KMS-11 (cell line): ENCODE results near the gene AUTS2.

ENCODE experiments used
- H2AFZ ChIP-seq: fragments of 200-600 bp; sonication (generic); 2 replicates; pipeline ENCODE4 v1.6.1; 2016; ENCODE audit warnings: antibody characterized with exemption, mixed run types, low read depth
- H3K27ac ChIP-seq: fragments of 200-600 bp; sonication (generic); 2 replicates; pipeline ENCODE4 v1.6.1; 2016; ENCODE audit warnings: mild to moderate bottlenecking, mixed run types
- H3K27me3 ChIP-seq: fragments of 200-600 bp; sonication (generic); 2 replicates; pipeline ENCODE4 v1.6.1; 2017; ENCODE audit warnings: mild to moderate bottlenecking, low read depth, mixed run types, moderate library complexity; ENCODE audit not compliant: insufficient read depth
- H3K36me3 ChIP-seq: fragments of 200-600 bp; sonication (generic); 2 replicates; pipeline ENCODE4 v1.6.1; 2017; ENCODE audit warnings: mild to moderate bottlenecking, mixed run types; ENCODE audit not compliant: insufficient read depth
- H3K4me1 ChIP-seq: fragments of 200-600 bp; sonication (generic); 2 replicates; pipeline ENCODE4 v1.6.1; 2016; ENCODE audit warnings: mild to moderate bottlenecking, low read depth, mixed run types; ENCODE audit not compliant: poor library complexity, severe bottlenecking
- H3K4me2 ChIP-seq: fragments of 200-600 bp; sonication (generic); 2 replicates; pipeline ENCODE4 v1.7.0; 2016; ENCODE audit warnings: mild to moderate bottlenecking, mixed run types
- H3K4me3 ChIP-seq: fragments of 200-600 bp; sonication (generic); IDR thresholded peaks from 2 replicates; pipeline ENCODE4 v1.6.1; 2017; ENCODE audit warnings: low read depth, low read length, mixed read lengths; ENCODE audit not compliant: insufficient read depth
- H3K79me2 ChIP-seq: fragments of 200-600 bp; sonication (generic); 2 replicates; pipeline ENCODE4 v1.6.1; 2016; ENCODE audit warnings: low read depth, mixed run types; ENCODE audit not compliant: insufficient read depth
- H3K9ac ChIP-seq: fragments of 200-600 bp; sonication (generic); 2 replicates; pipeline ENCODE4 v1.6.1; 2016; ENCODE audit warnings: mild to moderate bottlenecking, mixed run types
- H4K20me1 ChIP-seq: fragments of 200-600 bp; sonication (generic); 2 replicates; pipeline ENCODE4 v1.6.1; 2016; ENCODE audit warnings: mild to moderate bottlenecking, mixed run types; ENCODE audit not compliant: insufficient read depth
- TF ChIP-seq, protein P1 (sequence below): fragments of 200-600 bp; sonication (generic); conservative IDR thresholded peaks from 2 replicates; pipeline ENCODE4 v1.6.1; 2017; ENCODE audit warnings: low read depth, mild to moderate bottlenecking, antibody characterized with exemption, low read length, moderate library complexity, mixed read lengths

Gene AUTS2

DNA sequence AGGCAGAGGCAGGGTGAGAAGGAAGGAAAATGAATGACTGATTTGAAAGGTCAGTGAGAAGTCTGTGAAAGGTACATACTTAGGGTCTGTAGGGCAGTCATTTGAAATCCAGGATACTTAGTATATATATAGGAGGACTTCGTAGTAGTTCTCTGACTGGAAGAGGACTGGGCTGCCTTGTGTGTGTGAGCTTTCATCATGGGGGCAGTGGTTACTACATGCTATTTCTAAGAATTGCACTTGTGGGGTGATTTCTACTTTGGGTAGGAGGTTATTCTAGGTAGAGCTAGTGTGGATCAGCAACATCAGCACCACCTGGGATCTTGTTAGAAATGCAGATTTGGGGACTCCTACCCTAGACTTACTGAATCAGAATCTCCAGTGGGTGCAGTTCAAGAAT is 104.1 kb downstream of the AUTS2 start:
- no peaks in the 10 kb centered on the region for H3K36me3 ChIP-seq
- TF ChIP-seq, protein P1, sequence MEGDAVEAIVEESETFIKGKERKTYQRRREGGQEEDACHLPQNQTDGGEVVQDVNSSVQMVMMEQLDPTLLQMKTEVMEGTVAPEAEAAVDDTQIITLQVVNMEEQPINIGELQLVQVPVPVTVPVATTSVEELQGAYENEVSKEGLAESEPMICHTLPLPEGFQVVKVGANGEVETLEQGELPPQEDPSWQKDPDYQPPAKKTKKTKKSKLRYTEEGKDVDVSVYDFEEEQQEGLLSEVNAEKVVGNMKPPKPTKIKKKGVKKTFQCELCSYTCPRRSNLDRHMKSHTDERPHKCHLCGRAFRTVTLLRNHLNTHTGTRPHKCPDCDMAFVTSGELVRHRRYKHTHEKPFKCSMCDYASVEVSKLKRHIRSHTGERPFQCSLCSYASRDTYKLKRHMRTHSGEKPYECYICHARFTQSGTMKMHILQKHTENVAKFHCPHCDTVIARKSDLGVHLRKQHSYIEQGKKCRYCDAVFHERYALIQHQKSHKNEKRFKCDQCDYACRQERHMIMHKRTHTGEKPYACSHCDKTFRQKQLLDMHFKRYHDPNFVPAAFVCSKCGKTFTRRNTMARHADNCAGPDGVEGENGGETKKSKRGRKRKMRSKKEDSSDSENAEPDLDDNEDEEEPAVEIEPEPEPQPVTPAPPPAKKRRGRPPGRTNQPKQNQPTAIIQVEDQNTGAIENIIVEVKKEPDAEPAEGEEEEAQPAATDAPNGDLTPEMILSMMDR: no peak
- H3K79me2 ChIP-seq: no peaks in the 10 kb centered on the region
- H4K20me1 ChIP-seq: no peaks in the 10 kb centered on the region
- no peak overlapping the region for H3K4me2 ChIP-seq
- H2AFZ ChIP-seq: no peak overlapping the region
- no peaks in the 10 kb centered on the region for H3K27me3 ChIP-seq
- H3K27ac ChIP-seq: no peak overlapping the region
- no peak overlapping the region for H3K9ac ChIP-seq
- H3K4me1 ChIP-seq: no peaks in the 10 kb centered on the region
- H3K4me3 ChIP-seq: no peak overlapping the region

DNA sequence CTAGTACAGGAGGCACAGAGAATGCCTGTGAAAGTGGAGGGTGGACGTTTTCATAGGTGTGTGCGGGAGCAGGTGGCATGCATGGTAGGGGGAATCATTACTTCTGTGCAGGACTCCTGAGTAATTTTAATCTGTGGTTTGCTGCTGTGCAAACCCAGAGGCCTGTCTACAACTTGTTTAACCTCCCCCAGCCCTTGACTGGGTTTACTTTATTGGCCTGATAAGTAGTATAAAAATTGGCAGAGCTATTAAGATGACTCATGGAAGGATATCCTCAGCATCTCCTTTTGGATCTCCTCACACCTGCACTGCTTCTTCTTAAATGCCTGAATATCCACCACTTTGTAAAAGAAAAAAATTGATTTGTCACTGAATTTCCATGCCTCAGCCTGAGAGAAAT is 104.8 kb downstream of the AUTS2 start:
- H3K4me1 ChIP-seq: no peaks in the 10 kb centered on the region
- H3K27ac ChIP-seq: no peak overlapping the region
- no peak overlapping the region for H3K9ac ChIP-seq
- no peak overlapping the region for H3K4me3 ChIP-seq
- H3K36me3 ChIP-seq: no peaks in the 10 kb centered on the region
- no peaks in the 10 kb centered on the region for H4K20me1 ChIP-seq
- no peak overlapping the region for H2AFZ ChIP-seq
- no peaks in the 10 kb centered on the region for H3K27me3 ChIP-seq
- H3K4me2 ChIP-seq: no peak overlapping the region
- TF ChIP-seq, protein P1: no peak
- H3K79me2 ChIP-seq: no peaks in the 10 kb centered on the region

DNA sequence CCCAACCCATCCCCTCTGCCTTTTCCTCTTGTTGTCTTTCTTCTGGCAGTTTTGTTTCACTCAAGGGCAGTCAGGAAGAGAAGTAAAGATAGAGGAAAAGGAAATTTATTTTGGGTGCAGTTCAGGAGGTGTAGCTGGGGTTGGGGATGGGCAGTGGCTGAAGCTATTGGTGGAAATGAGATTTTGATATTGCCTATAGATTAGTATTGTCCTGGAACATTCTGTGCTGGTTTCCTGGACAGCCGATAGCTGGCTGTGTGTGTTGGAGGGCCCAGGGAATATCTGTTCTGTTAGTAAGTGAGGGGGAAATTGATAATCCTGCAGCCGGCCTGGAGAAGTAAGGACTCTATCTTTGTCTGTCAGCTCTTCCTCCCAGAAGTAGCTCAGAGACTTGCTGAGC is 107.8 kb downstream of the AUTS2 start:
- H3K9ac ChIP-seq: no peak overlapping the region

DNA sequence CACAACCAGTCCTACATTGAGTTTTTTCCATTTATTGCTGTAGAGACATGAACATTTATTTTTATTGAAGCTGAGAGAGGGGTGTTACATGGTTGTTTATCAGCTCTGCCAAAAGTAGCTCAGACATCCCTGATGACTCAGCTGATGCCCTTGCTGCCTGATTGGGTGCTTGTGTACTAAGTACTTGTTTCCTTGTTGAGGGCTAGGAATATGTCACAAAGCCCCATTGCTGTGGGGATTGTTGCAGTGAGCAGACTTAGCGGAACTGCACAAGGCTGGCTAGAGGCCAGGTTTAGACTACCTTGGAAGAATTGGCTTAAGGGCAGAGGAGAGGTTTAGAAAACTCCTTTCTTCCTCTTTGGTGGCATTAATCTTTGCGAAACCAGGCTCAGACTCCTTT is 110.6 kb downstream of the AUTS2 start:
- Histone ChIP-seq H3K4me1 (no peaks in the 10 kb centered on the region), H3K79me2 (no peaks in the 10 kb centered on the region), H3K27ac (no peak overlapping the region), H4K20me1 (no peaks in the 10 kb centered on the region), H3K4me3 (no peak overlapping the region), H3K4me2 (no peak overlapping the region), H3K9ac (no peak overlapping the region), H3K27me3 (no peaks in the 10 kb centered on the region), H3K36me3 (no peaks in the 10 kb centered on the region), H2AFZ (no peak overlapping the region)
- TF ChIP-seq, protein P1: no peak

More for the DNA sequence above, 107.8 kb downstream of the AUTS2 start:
- Histone ChIP-seq H3K27ac (no peak overlapping the region), H4K20me1 (no peaks in the 10 kb centered on the region), H3K27me3 (no peaks in the 10 kb centered on the region), H3K4me2 (no peak overlapping the region), H3K4me3 (no peak overlapping the region), H2AFZ (no peak overlapping the region), H3K36me3 (no peaks in the 10 kb centered on the region), H3K4me1 (no peaks in the 10 kb centered on the region), H3K79me2 (no peaks in the 10 kb centered on the region)
- TF ChIP-seq, protein P1: no peak
